OCI-LY7 (cell line): ENCODE results near the gene NPDC1. TPM values are rescaled to one million over a fixed set of nuclear protein-coding genes. Genes with fewer than 3 reads are reported as not detected.

ENCODE experiments used
- BruUV-seq: library from RNA; stranded (reverse); fragments of 400-500 nt; replicated peaks from 2 replicates; lab custom pipeline; 2021; lab: Mats Ljungman, UMichigan
- CTCF ChIA-PET: fragments of 300-600 bp; sonication (Branson Sonifier 250); formaldehyde crosslinking; loops from one replicate; lab custom pipeline; 2022; ENCODE audit warnings: antibody characterized with exemption; ENCODE audit not compliant: unreplicated experiment; lab: Charles Lee
- POLR2A ChIA-PET: fragments of 300-600 bp; sonication (Branson Sonifier 250); formaldehyde crosslinking; loops from one replicate; lab custom pipeline; 2022; ENCODE audit warnings: antibody characterized with exemption; lab: Charles Lee
- DNase-seq: peaks from one replicate; pipeline ENCODE4 v3.0.0-alpha.2; 2015; ENCODE audit warnings: low spot score
- H2AFZ ChIP-seq: fragments of 200-600 bp; sonication (generic), shearing (Covaris generic); 2 replicates; pipeline ENCODE4 v1.6.1; 2014; ENCODE audit warnings: mild to moderate bottlenecking, antibody characterized with exemption, low read length, moderate library complexity
- H3K27ac ChIP-seq: fragments of 200-600 bp; sonication (generic); 2 replicates; pipeline ENCODE4 v1.5.1; 2014; ENCODE audit warnings: mixed run types, low read depth, mild to moderate bottlenecking, moderate library complexity, low read length, inconsistent platforms; ENCODE audit not compliant: poor library complexity, severe bottlenecking
- H3K36me3 ChIP-seq: fragments of 200-600 bp; sonication (generic); 2 replicates; pipeline ENCODE4 v1.6.1; 2014; ENCODE audit warnings: mild to moderate bottlenecking, antibody characterized with exemption, low read length, moderate library complexity, mixed read lengths; ENCODE audit not compliant: insufficient read depth
- H3K4me1 ChIP-seq: fragments of 200-600 bp; sonication (generic); 2 replicates; pipeline ENCODE4 v1.5.1; 2014; ENCODE audit warnings: mild to moderate bottlenecking, low read length; ENCODE audit not compliant: insufficient read depth, poor library complexity, severe bottlenecking
- H3K4me2 ChIP-seq: fragments of 200-600 bp; sonication (generic); 2 replicates; pipeline ENCODE4 v1.6.1; 2014; ENCODE audit warnings: mild to moderate bottlenecking, low read length
- H3K4me3 ChIP-seq: fragments of 200-600 bp; sonication (generic); 2 replicates; pipeline ENCODE4 v1.5.1; 2014; ENCODE audit warnings: mild to moderate bottlenecking, low read depth, low read length; ENCODE audit not compliant: poor library complexity, severe bottlenecking
- H3K79me2 ChIP-seq: fragments of 200-600 bp; sonication (generic); 2 replicates; pipeline ENCODE4 v1.6.1; 2016; ENCODE audit warnings: low read depth, mild to moderate bottlenecking, low read length, moderate library complexity, mixed read lengths; ENCODE audit not compliant: insufficient read depth
- H3K9me2 ChIP-seq: fragments of 200-600 bp; sonication (generic); 2 replicates; pipeline ENCODE4 v1.6.1; 2016; ENCODE audit warnings: mild to moderate bottlenecking, low read length, mixed read lengths; ENCODE audit not compliant: insufficient read depth
- H3K9me3 ChIP-seq: fragments of 200-600 bp; sonication (generic); 2 replicates; pipeline ENCODE4 v1.6.1; 2014; ENCODE audit warnings: mild to moderate bottlenecking, mixed run types, low read length, mixed read lengths
- H4K20me1 ChIP-seq: fragments of 200-600 bp; sonication (generic); 2 replicates; pipeline ENCODE4 v1.6.1; 2014; ENCODE audit warnings: mild to moderate bottlenecking, antibody characterized with exemption, low read length, moderate library complexity, mixed read lengths; ENCODE audit not compliant: insufficient read depth
- EZH2phosphoT487 ChIP-seq: fragments of 200-600 bp; sonication (generic); IDR thresholded peaks from 2 replicates; pipeline ENCODE4 v1.6.1; 2018; ENCODE audit warnings: low read depth, borderline replicate concordance, mild to moderate bottlenecking, mixed run types, antibody characterized with exemption, low read length, moderate library complexity, mixed read lengths
- intact Hi-C: fragments of 100-400 bp; cut with micrococcal nuclease; formaldehyde crosslinking; loops from one replicate; pipeline ENCODE4 v1.10.0; 2022; ENCODE audit not compliant: unreplicated experiment
- total RNA-seq, 2 experiments: library from RNA; depleted of rRNA in 1 of 2; stranded (reverse); fragments of >200 nt in 1 of 2; shearing (Covaris generic) in 1 of 2; gene quantifications; 2 replicates each; pipeline ENCODE4 v1.2.3, GENCODE V29; 2014 to 2022
- TF ChIP-seq, protein P1 (sequence below): fragments of 200-600 bp; sonication (generic); conservative IDR thresholded peaks from 2 replicates; pipeline ENCODE4 v1.5.1; 2014; ENCODE audit warnings: mild to moderate bottlenecking, antibody characterized with exemption, low read length, moderate library complexity, mixed read lengths

Gene NPDC1
- total RNA-seq, 2 experiments from 2014 or later: 0.32 to 0.38 TPM

DNA sequence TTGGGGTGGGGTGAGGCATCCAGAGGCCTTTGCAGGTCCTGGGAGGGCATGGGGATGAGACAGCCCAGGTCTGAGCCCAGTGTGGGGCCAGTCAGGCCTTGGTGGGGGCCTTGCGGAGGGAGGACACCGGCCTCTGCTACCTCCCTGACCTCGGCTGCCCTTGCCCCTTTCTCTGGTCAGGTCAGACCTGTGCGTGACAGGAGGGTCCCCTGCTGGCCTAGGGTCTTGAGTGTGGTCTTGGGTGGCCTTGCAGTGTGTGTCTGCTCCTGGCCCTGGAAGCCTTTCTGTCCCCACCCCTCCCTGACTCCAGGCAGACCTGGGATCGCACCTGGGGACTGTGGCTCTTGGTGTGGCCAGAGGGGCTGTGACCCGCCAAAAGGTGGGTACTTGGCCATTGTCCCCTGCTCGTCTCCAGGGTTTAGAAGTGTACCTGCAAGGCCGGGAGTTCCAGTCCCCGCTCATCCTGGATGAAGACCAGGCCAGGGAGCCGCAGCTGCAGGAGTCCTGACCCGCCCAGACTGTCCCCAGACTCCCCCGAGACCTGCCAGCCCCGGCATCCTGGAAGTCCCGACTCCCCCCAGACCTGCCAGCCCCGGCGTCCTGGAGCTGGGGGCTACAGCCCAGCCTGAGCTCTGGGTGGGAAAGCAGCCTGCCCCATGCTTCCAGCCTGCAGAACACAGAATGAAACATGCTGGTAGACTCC, 36.4 kb upstream of the NPDC1 start:
- ChIA-PET CTCF (interaction anchor here (0.6 kb wide), 1 partner anchor 143 kb away, joined by 3 read pairs; the partner anchor contains the start of gene CYSRT1), POLR2A (no interaction called here)
- Histone ChIP-seq H3K9me2 (no peaks in the 10 kb centered on the region), H2AFZ (no peak overlapping the region), H3K27ac (no peak overlapping the region), H3K4me1 (peaks cover 17% of the 10 kb centered on the region), H3K36me3 (no peaks in the 10 kb centered on the region), H3K79me2 (no peaks in the 10 kb centered on the region; the same call in 1 of the 2 replicates), H3K9me3 (no peaks in the 10 kb centered on the region), H3K4me2 (no peak overlapping the region), H4K20me1 (no peaks in the 10 kb centered on the region), H3K4me3 (no peak overlapping the region)
- BruUV-seq: no TSS peak
- TF ChIP-seq, protein P1, sequence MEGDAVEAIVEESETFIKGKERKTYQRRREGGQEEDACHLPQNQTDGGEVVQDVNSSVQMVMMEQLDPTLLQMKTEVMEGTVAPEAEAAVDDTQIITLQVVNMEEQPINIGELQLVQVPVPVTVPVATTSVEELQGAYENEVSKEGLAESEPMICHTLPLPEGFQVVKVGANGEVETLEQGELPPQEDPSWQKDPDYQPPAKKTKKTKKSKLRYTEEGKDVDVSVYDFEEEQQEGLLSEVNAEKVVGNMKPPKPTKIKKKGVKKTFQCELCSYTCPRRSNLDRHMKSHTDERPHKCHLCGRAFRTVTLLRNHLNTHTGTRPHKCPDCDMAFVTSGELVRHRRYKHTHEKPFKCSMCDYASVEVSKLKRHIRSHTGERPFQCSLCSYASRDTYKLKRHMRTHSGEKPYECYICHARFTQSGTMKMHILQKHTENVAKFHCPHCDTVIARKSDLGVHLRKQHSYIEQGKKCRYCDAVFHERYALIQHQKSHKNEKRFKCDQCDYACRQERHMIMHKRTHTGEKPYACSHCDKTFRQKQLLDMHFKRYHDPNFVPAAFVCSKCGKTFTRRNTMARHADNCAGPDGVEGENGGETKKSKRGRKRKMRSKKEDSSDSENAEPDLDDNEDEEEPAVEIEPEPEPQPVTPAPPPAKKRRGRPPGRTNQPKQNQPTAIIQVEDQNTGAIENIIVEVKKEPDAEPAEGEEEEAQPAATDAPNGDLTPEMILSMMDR: no peak
- no peak for TF ChIP-seq EZH2phosphoT487
- intact Hi-C loops: no loop called here
- DNase-seq: no peak

DNA sequence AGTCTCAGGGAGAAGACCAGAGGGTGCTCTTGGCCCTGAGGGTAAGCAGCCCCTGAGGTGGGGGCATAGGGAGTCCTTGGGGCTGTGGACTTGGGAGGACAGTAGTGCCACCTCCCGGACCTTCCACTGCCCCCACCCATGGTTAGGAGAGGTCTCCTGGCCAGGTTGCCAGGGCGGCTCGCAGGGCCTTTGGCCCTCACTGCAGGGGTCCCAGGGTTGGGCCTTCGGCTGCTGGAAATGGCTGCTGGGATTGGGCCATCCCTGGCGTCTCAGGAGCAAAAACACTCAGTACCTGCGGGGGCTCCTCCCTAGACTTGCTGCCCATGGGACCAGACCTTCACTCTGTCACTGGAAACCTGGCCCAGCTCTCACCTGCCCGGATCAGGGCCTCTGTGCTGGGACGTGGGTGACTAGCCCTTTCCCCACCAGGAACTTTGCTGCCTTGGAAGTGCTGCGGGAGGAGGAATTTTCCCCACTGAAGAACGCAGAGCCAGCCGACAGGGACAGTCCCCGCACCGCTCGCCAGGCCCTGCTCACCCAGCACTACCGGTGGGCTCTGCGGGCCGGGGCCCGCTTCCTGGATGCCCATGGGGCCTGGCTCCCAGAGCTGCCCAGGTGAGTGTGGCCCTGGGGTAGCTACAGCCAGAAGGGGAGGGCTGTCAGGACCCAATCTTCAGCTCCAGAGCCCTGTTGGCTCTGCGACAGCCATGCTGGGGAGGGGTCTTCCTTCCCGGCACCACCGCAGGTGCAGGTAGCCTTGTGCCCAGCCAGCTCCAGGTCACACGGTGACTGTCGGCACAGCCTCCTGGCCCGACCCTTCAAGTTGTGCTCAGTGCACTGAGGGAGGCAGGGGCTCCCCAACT, 34.5 kb upstream of the NPDC1 start:
- Histone ChIP-seq H3K9me3 (no peaks in the 10 kb centered on the region), H3K79me2 (no peaks in the 10 kb centered on the region), H3K4me2 (no peak overlapping the region), H3K4me1 (peaks cover 19% of the 10 kb centered on the region), H3K36me3 (no peaks in the 10 kb centered on the region), H3K27ac (no peak overlapping the region), H3K9me2 (no peaks in the 10 kb centered on the region), H3K4me3 (no peak overlapping the region), H4K20me1 (no peaks in the 10 kb centered on the region), H2AFZ (no peak overlapping the region)
- ChIA-PET POLR2A (no interaction called here), CTCF (no interaction called here)
- no peak for DNase-seq
- no peak for TF ChIP-seq EZH2phosphoT487
- TF ChIP-seq, protein P1: no peak
- BruUV-seq: no TSS peak
- intact Hi-C loops: no loop called here

GRCh38 chr9:137079401-137079787, 33.4 kb upstream of the NPDC1 start:
- no peak for DNase-seq
- intact Hi-C loops: no loop called here
- POLR2A ChIA-PET: no interaction called here
- CTCF ChIA-PET: no interaction called here
- no peak overlapping the region for H3K4me2 ChIP-seq
- no peak overlapping the region for H2AFZ ChIP-seq
- no peaks in the 10 kb centered on the region for H3K79me2 ChIP-seq
- peaks cover 18% of the 10 kb centered on the region for H3K4me1 ChIP-seq
- no peak overlapping the region for H3K27ac ChIP-seq
- H3K9me2 ChIP-seq: no peaks in the 10 kb centered on the region
- no peaks in the 10 kb centered on the region for H4K20me1 ChIP-seq
- no peaks in the 10 kb centered on the region for H3K36me3 ChIP-seq
- no peak for TF ChIP-seq EZH2phosphoT487
- TF ChIP-seq, protein P1: no peak
- BruUV-seq: no TSS peak
- H3K4me3 ChIP-seq: no peak overlapping the region
- H3K9me3 ChIP-seq: no peaks in the 10 kb centered on the region
